ENCODE measurements around the gene AUTS2.

- TF ChIP-seq ELF4 (IDR thresholded peaks at IDR 0.05): no peak
- TF ChIP-seq NFRKB (IDR thresholded peaks at IDR 0.05): no peak
Measured at GRCh38 chr7:70349031-70349430, 750.8 kb downstream of the AUTS2 start.
